Measurements from ENCODE around the gene SAP130. TPM values are rescaled to one million over a fixed set of nuclear protein-coding genes. Genes with fewer than 3 reads are reported as not detected.
A peak's percentile ranks its signal among the peaks of the same experiment; 100 is the strongest.

Gene SAP130
- total RNA-seq, 1 donor = 15.2 TPM

DNA sequence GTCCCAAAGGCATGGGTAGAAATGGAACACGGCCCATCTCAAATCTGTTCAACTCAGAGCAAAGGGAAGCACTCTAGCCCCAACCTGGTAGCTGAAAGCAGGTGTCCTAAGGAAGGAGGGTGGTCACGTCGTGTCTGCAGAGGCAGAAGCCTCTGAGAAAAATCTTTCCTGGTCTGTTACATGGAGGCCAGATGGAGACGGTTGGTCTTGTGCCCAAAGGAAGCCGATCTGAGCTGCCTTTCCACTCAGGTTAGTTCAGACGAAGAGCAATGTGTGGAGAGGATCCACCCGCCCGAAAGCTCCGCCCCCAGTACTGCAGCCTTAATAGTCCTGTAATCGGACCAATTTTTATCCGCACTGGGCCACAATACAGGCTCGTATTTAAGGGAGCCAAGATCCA, 87.2 kb downstream of the SAP130 start:
- H3K4me3 ChIP-seq (ENCODE audit: low read depth, low read length) = no peak overlapping the region
- TF ChIP-seq, protein P1, sequence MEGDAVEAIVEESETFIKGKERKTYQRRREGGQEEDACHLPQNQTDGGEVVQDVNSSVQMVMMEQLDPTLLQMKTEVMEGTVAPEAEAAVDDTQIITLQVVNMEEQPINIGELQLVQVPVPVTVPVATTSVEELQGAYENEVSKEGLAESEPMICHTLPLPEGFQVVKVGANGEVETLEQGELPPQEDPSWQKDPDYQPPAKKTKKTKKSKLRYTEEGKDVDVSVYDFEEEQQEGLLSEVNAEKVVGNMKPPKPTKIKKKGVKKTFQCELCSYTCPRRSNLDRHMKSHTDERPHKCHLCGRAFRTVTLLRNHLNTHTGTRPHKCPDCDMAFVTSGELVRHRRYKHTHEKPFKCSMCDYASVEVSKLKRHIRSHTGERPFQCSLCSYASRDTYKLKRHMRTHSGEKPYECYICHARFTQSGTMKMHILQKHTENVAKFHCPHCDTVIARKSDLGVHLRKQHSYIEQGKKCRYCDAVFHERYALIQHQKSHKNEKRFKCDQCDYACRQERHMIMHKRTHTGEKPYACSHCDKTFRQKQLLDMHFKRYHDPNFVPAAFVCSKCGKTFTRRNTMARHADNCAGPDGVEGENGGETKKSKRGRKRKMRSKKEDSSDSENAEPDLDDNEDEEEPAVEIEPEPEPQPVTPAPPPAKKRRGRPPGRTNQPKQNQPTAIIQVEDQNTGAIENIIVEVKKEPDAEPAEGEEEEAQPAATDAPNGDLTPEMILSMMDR (IDR thresholded peaks at IDR 0.05; ENCODE audit: insufficient read depth, low read length) = no peak
- DNase-seq (ENCODE audit: low read depth) = no peak

DNA sequence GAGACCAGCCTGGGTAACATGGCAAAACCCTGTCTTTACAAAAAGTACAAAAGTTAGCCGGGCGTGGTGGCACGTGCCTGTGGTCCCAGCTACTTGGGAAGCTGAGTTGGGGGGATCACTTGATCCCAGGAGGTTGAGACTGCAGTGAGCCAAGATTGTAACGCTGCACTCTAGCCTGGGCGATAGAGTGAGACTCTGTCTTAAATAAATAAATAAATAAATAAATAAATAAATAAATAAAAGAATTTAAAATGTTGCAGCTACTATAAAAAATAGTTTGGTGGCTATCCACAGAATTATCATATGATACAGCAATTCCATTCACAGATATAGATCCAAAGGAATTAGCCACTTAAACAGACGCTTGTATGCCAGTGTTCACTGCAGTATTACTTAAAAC, 92.5 kb downstream of the SAP130 start:
- no peak overlapping the region for H3K4me3 ChIP-seq (ENCODE audit: low read depth, low read length)
- no peak for DNase-seq (ENCODE audit: low read depth)
- TF ChIP-seq, protein P1 (IDR thresholded peaks at IDR 0.05; ENCODE audit: insufficient read depth, low read length) = no peak

DNA sequence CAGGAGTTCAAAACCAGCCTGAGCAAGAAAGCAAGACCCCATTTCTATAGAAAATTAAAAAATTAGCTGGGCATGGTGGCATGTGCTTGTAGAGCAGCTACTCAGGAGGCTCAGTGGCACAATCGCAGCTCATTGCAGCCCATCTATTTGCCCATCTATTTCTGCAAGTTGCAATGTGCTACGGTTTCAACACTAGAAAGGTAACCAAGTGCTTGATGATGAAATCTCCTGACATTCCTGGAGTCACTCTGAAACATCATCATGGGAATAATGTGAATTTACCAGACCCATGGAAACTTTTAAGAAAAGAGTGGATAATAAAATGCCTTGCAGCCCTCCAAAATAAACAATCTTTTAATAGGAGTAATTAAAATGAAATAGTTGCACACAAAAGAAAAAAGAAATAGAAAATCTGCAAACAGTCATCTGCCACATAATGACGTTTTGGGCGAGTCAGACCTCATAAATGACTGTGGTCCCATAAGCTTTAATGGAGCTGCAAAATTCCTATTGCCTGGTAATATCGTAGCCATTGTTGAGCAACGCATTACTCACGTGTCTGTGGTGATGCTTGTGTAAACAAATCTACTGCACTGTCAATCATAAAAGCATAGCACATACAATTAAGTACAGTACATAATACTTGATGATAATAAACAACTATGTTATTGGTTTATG, 95.5 kb downstream of the SAP130 start:
- peak; percentile 57 for DNase-seq (ENCODE audit: low read depth)
- TF ChIP-seq, protein P1 (IDR thresholded peaks at IDR 0.05; ENCODE audit: insufficient read depth, low read length) = no peak
- H3K4me3 ChIP-seq (ENCODE audit: low read depth, low read length) = no peak overlapping the region

DNA sequence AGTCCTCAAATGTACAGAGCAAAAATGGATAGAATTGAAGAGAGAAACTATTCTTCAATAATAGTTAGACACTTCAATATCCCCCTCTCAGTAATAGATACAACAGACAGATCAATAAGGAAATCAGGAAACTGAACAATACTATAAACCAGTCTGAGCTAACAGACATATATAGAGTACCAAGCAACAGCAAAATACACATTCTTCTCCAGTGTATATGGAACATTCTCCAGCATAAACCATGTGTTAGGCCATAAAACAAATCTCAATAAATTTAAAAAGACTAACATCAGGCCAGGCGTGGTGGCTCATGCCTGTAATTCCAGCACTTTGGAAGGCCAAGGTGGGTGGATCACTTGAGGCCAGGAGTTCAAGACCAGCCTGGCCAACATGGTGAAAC, 98.4 kb downstream of the SAP130 start:
- DNase-seq (ENCODE audit: low read depth) = no peak
- H3K4me3 ChIP-seq (ENCODE audit: low read depth, low read length) = no peak overlapping the region
- TF ChIP-seq, protein P1 (IDR thresholded peaks at IDR 0.05; ENCODE audit: insufficient read depth, low read length) = no peak

DNA sequence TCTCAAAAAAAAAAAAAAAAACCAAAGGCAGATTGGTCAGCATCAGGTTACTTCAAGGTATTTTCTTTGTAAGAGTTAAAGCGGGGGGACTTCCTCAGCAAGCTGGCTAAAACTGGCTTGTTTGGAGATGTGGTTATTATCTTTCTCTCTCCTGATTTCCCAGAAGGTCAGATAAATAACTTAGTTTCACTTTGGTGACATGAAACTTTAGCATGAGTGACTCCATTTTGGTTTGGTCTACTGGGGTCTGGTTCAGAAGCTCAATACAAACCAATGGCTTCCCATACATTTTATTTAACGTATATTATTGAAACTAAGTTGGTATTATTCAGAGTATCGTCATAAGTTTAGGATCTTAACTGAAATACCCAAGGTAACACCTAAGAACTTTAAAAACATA, 100.5 kb downstream of the SAP130 start:
- no peak overlapping the region for H3K4me3 ChIP-seq (ENCODE audit: low read depth, low read length)
- no peak for DNase-seq (ENCODE audit: low read depth)
- TF ChIP-seq, protein P1 (IDR thresholded peaks at IDR 0.05; ENCODE audit: insufficient read depth, low read length) = no peak

DNA sequence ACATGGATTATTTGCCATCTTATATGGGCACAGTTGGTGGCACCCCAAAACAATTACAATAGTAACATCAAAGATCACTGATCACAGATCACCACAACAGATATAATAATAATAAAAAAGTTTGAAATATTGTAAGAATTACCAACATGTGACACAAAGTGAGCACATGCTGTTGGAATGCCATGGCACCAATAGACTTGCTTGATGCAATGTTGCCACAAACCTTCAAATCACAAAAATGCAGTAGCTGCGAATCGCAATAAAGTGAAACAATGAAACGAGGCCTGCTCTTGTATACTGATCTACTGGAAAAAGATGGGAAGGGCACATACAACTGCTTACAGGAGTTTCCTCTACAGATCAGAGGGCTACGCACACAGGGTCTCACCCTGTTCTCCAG, 109.9 kb downstream of the SAP130 start:
- TF ChIP-seq, protein P1 (IDR thresholded peaks at IDR 0.05; ENCODE audit: insufficient read depth, low read length) = no peak
- DNase-seq (ENCODE audit: low read depth) = peak; percentile 20
- no peak overlapping the region for H3K4me3 ChIP-seq (ENCODE audit: low read depth, low read length)

All from fibroblast of the aortic adventitia (primary cell).